Fibroblast of skin of left quadriceps (primary cell): Measurements from ENCODE around the gene PIK3AP1.

Experiments used
- DNase-seq, 2 experiments: peaks; one replicate each; pipeline ENCODE4 v3.0.0-alpha.2; 2013; ENCODE audit warnings: low read depth in 2 of 2

The PIK3AP1 gene

DNA sequence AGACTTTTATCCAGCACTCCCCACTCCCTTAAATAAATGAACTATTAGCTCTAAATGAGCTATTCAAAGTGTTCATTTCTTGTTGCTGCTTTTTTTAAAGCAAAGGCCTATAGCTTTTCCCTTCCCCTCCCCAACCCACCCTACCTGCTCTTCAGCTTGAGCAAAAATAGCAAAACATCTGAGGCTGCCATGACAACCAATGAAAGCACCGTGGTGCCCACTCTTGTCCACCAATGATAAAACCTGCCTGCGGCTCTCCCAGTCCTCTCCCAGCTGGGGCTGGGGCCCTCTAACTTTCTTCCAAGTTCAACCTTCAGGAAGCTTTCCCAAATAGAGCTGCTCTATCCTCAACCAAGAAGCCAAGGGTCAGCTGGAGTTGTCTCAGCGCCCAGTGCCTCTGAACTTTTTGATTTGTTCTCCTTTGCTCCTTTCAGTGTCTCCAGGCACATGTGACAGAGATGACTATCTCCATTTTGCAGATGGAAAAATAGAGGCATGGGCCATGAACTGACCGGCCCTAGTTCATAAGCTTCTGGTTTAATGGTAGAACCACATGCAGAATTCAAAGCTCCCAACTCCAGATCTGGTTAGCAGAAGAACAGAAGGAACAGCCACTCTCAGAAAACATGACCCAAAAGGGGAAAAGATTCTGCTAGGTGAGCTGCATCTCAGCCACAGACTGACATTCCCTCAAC, 47.7 kb downstream of the PIK3AP1 start:
- no peak for DNase-seq

DNA sequence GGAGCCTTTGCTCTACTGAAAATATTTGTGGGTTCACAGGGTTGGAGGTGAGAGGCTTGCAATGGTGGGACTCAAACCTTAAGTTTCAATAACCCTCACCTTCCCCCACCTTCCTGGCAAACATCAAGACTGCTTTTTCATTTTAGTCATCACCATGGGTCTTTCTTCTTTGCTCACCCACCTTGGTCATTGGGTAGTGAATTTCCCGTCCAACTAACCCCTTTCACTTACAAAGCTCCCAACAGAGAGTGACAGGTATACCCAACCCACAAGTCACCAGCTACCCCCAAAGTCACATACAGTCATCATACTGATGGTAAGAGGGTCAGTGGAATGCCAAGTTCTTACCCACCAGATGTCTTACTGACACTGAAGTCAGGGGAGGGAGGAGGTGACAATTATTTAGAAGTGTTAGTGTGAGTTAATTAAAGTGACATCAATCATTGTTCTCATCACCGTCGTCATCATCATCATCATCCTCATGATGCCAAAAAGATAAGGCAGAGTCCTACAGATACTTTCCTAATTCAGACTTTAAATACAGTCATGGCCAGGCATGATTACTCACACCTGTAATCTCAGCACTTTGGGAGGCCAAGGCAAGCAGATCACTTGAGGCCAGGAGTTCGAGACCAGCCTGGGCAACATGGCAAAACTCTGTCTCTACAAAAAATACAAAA, 49.0 kb downstream of the PIK3AP1 start:
- no peak for DNase-seq

DNA sequence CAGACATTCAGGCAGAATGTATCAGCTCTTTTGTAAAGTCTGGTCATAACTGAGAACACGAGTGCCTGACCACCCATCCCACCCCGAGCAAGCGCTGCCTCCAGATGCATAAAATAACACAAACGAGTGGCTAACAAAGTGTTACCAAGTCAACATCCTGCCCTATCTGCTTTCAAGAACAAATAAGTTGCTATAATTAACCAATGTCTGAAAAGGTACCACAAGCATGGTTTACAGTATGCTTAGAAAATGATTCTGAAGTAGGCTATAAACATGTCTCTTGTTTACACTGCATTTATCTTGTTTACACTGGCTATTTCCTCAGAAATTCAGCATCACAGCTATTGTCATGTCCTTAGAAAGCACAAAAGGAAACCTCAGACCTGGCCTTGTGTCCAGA, 49.5 kb downstream of the PIK3AP1 start:
- DNase-seq: no peak

DNA sequence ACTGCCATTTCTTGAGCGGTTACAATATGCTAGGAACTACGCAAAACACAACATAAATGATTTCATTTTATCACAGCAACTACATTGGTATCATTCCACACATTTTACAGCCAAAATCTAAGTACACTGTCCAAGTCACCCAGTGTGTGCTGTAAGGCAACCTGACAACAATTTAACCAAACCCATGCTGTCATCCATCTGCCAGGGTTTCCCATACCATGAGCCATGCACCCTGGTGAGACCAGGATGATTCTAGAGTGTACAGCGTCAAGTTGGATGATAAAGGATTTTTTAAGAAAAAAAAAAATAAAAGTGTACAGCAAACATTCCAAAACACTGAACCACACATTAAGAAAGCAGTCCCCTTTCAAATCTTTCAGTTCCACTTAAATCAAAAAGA, 52.9 kb downstream of the PIK3AP1 start:
- no peak for DNase-seq

DNA sequence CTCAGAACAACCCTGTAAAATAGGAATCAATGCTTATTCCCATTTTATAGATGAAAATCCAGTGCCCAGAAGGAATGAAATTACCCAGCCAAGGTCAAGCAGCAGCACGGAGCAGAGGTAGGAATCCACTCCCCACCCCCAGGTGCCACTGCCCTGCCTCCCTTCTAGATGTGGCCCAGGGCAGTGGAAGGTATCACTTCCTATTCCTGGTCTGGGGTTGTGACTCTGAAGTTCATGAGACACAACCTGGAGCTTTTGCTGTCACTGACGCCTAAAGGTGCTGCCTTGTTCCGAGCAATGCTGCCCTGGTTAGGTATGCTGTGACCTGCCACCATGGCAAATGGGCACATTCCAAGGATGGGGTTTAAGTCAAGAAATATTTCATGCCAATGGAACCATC, 53.6 kb downstream of the PIK3AP1 start:
- no peak for DNase-seq

DNA sequence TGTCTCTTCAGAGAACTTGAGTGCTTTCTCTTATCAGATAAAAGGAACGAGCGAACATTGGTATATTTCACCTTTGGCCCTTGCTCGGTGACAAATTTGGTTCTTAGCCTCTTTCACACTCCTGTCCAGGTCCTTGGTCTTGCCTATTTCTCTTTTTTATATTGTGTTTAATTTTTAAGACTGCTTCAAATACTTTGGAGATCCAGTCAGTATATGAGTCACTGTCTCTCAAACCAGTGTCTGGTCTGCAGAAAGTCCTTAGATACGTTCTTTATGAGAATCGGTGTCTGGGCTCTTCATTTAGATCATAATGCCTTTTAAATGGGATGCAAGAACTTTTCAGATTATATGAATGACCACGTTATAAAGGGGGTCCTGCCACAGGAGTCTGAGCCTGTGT, 55.0 kb downstream of the PIK3AP1 start:
- peak; percentile 4 to 12 for DNase-seq

DNA sequence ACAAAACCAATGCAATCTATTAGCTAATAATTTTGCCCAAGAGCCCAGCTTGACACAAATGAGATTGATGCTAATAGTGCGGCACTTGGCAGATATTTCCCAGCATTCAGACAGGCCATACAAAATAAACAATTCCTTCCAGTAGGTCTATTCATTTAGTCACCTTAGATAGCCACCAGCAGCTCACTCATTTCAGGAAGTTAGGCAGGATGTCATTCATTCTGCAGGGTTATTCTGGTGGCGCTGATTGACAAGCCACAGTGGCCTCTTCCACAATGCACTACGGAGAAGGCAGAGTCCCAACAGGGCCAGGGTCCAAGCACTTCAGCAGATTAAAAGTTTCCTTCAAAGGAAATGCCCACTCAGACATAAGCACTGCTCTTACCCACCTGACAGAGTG, 55.8 kb downstream of the PIK3AP1 start:
- DNase-seq: no peak

DNA sequence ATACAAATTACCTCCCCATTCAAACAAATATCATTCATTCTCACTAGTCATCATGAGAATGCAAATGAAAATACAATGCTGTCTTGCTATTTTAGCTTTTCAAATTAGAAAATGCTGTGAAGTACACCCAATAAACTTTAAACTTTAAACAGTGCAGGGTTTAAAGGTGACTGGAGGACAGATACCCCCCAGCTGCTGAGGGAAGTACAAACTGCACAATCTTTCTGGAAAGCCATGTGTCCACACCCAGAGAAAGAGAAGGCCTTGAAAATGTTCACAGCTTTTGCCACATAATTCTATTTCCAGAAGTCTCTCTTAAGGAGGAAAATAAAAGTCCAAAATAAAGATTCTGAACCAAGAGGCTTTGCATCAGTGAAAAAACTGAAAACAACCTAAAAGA, 56.5 kb downstream of the PIK3AP1 start:
- no peak for DNase-seq

DNA sequence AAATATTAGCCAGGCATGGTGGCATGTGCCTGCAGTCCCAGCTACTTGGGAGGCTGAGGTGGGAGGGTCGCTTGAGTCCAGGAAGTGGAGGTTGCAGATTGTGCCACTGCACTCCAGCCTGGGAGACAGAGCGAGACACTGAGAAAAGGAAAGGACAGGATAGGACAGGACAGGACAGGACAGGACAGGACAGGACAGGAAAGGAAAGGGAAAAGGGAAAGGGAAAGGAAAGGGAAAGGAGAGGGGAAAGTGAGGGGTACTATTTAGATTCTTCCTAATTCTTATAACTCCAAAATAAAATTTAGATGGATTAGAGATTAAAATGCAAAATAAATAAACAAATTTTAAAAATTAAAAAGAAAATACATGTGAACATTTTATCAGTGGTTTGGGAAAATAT, 58.7 kb downstream of the PIK3AP1 start:
- no peak for DNase-seq

DNA sequence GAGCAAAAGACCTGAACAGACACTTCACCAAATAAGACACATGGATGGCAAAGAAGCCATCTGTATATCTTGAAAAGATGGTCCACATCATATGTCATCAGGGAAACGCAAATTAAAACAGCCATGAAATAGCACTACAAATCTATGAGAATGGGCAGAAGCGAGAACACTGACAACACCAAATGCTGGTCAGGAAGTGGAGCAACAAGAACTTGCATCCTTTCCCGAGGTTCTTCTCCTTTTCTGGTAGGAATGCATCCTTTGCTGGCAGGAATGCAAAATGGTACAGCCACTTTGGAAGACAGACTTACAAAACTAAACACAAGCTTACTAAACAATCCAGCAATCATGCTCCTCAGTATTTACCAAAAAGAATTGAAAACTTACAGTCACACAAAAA, 60.0 kb downstream of the PIK3AP1 start:
- no peak for DNase-seq

DNA sequence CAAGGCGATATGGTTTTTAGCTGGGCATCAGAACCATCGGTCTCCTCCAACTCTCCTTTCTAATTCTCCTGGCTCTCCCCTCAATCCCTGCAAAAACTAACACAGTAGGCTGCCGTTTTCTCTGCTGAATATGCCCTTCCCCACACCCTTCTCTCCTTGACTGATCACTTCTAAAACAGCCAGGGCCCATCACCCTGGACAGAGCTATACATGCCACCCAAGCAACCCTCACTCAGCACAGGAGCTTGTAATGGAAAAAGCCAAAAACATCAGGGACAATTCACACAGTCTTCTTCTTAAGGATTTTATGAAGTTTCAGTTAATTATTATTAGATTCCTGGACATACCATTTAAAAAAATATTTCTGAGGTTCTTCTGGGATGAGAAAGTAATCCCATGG, 61.5 kb downstream of the PIK3AP1 start:
- no peak for DNase-seq

DNA sequence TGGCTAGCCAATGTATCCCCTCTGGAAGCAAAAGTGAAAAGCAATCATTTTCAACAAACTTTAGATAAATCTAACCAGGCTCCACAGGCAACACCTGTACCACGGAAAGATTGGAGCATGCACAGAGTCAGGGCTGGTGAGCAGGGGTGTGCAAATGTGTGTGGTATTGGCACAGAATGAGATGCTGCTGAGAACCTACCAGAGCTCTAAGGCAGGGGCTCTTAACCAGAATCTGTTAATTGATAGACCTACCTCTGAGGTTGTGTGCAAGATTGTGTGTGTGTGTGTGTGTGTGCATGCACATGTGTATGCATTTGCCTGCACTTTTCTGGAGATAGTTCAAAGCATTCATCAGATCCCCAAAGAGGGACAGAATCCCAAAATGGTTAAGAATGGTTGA, 62.9 kb downstream of the PIK3AP1 start:
- DNase-seq: no peak

DNA sequence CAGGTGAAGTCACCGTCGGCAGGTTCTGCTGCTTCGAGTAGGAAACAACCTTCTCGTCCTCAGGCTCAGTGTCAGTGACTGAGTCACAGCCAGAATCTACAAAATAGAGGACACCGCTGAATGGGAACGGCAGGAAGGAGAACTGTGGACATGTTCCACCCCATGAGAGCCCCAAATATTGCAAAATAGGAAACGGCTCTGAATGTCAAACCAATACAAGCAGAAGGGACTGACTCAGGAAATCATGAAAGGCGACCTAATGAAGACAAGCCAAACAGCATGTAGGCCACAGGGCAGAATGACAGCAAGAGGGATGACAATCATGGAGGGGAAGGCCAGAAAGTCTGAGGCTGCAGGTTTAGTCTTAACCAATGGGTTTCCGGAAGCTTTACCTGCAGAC, 63.5 kb downstream of the PIK3AP1 start:
- no peak for DNase-seq

DNA sequence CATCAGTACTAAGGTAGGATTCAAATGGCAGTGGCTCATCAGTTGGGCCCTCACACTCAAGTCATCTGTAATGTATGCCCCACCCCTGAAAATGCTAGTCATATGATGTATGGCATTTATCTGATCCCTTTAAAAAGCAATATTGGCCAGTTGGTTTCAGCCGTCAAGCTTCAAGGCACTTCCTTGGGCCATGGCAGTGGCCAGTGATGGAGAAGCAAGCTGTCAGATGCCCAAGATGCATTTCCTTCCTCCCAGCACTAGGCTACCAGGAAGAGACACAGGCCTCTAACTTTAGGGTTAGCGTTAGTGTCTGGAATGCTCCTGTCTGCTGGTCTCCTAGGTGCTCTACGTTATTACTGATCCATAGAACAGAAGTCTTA, 64.1 kb downstream of the PIK3AP1 start:
- no peak for DNase-seq

DNA sequence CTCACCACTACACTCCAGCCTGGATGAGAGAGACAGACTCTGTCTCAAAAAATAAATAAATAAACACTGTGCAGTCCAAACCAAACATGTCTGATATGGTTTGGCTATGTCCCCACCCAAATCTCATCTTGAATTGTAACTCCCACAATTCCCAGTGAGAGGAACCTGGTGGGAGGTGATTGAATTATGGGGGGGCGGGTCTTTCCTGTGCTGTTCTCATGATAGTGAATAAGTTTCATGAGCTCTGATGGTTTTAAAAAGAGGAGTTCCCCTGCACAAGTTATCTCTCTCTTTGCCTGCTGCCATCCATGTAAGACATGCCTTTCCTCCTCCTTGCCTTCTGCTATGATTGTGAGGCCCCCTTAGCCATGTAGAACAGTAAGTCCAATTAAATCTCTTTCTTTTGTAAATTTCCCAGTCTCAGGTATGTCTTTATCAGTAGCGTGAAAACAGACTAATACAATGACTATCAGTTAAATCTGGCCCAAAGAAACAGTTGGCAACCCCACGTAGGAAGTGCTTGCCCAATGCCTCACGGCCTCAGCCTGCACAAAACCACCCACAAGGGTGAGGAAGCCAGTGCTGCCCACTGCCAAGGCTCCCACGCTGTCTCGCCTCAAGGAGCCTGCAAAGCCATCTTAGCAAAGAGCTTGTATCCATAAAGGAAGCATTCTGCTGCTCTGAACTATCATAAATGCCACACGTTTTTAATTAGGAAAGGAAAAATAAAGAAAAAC, 64.7 kb downstream of the PIK3AP1 start:
- no peak for DNase-seq

DNA sequence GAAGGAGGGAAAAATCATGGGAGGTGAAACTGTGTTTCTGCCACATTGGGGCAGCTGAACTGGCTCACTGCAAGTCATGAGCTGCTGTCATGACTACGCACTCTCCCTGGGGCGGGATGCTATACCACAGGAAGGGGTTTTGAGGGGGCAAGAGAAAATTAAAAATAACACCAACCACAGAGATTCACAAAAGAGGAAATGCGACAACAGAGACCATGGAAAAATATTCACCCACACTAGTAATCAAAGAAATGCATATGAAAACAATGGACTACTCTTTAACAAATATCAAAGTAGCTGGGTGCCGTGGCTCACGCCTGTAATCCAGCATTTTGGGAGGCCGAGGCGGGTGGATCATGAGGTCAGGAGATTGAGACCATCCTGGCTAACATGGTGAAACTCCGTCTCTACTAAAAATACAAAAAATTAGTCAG, 68.3 kb downstream of the PIK3AP1 start:
- no peak for DNase-seq

DNA sequence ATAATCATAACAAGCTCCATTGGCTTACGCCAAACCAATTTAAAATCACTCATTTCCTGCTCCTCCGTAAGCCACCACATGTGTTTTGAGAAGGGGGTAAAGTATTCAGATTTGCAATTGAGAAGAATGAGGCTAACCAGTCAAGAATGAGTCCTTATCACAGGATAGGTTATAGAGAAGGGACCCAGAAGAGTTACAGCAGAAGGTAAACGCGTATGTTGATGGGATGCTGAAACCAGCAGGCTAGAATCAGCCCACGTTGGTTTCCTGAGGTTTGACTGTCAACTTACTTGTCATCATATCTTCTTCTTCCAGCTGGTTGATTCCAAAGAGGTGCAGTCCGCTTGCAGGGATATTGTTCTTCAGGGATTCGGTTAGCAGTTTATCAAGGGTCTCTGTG, 69.4 kb downstream of the PIK3AP1 start:
- DNase-seq: no peak

DNA sequence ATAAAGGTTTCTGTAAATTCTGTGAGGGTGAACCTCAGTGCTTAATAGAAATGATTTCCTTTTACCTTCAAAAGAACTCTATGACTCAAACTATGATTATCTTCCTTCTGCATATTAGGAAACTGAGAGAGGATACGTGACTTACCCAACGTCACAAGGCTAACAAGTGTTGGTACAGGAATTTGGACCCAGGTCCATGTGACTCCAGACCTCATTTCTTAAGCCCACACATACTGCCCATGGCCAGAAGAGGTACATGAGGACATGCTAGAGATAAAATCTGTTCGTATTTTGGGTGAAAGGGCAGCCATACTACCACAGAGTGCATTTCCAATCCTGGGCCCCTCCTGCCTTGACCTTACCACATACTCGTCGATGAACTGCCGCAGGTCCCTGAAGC, 72.0 kb downstream of the PIK3AP1 start:
- no peak for DNase-seq

DNA sequence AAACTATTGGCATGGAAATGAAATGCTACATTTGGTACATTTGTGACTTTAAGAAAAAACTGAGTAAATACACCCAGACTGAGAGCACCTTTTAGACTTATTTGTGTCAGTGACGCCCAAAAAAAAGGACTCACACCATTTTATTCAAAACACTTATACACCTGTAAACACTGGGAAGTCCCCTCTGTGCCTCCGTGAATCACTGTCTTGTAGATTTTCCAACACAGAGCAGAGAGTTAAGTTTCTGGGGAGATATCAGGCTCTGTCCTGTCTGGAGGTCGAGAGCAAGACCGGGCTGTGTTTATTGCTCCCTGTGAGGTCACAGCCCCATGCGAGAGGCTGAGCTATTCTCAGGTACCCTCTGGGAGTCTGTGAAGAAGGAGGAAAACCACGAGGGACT, 72.8 kb downstream of the PIK3AP1 start:
- no peak for DNase-seq

DNA sequence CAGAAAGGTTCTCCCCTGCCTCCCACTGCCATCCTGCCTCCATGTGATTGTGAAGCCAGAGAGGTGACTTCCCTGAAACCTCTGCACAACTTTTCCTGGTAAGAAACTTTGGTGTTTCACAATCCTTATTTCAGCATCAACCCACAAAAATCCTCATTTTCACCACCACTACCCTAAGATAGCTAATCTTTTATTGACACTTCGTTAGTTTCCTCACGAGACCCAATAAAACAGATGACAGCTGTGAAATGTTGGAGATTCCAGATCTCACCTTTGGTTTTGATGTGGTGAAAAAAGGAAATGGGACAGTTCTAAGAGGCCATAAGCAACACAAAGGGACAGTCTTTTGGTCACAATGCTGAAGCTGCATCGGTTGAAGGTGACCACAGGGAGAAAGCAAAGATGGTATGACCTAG, 73.6 kb downstream of the PIK3AP1 start:
- no peak for DNase-seq

DNA sequence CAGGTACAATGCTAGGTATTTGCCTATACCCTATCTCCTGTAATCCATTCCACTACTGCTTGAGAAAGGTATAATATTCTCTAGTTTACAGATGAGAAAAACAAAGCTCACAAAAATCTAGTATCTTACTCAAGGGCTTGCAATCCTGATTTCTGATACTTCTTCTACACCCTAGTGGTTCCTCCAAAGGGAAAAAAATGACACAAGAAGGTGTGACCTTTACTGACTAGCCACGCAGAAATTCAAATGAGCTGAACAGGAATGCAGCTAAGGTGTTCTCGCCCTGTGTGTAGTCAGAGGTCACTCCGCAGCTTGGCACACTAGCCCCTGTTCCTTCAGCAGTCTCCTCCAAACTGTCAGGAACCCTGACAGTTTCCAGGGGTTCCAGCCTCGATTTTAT, 74.0 kb downstream of the PIK3AP1 start:
- no peak for DNase-seq

DNA sequence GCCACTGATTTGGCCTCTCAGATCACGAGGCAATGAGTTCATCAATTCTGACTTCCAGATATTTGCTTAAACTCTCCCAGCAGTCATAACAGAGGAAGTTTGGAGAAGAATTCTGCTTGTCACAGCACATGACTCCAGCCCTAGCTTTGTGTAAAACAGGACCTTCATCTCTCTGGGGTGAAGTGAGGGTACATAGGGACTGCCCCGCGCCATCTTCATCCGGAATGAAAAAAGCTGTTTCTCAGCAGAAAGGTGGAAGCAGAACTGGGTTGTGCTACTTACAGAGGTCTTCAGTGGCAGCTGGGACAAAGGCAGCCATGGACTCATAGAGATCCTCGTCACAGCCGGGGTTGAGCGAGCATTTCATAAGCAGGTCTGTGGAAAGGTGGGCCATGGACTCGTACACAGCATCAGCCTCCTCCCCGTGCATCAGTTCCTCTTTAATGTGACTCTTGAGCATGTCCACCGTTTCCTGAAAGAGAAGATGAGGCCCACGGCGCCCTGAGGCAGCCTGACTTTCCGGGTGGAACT, 75.1 kb downstream of the PIK3AP1 start:
- DNase-seq: no peak

DNA sequence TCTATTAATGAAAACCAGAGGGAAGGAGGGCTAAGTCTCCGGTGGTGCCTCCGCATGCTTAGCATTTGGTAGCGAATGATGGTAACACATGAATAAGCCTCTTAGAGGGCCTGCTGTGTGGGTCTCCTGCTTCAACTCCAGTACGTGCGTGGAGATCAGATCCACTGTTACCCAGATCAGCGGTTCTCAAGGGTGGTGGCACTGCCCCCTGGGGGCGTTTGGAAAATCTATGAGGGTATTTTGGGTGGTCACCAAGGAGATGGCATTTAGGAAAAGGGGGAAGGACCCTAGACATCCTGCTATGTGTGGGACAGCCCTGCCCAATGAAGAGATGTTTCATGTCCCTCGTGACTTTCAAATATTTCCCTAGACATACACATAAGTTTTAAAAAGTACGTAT, 76.4 kb downstream of the PIK3AP1 start:
- DNase-seq: no peak
